H1 (cell line): ENCODE data around the gene EXD3. TPM values are rescaled to one million over a fixed set of nuclear protein-coding genes. Genes with fewer than 3 reads are reported as not detected.

Source experiments
- TEAD4 ChIP-seq: IDR thresholded peaks from 2 replicates; pipeline ENCODE4 v1.6.1; 2012; ENCODE audit warnings: low read depth, low read length, inconsistent platforms, mixed read lengths
- polyA plus RNA-seq, 7 experiments: library from polyadenylated mRNA; depleted of rRNA in 3 of 7; stranded (reverse) in 5 of 7; unstranded in 2 of 7; fragments of >200 nt in 5 of 7; fragments of 200-250 nt in 2 of 7; gene quantifications; 1 replicate in 5 of 7; 2 replicates in 1 of 7; 4 replicates in 1 of 7; pipeline versions ENCODE4 v1.2.1 to v1.2.3, GENCODE V29; 2011 to 2013; ENCODE audit warnings: missing spikeins in 2 of 7, mixed read lengths in 2 of 7
- total RNA-seq: library from RNA; stranded (reverse); fragmentation: NEBNext Ultra II Directional; extraction: Animal tissue kit (Norgen Biotek cat#: 25700); gene quantifications from 2 replicates; pipeline ENCODE4 v1.2.1, GENCODE V29; 2021

EXD3 gene
- total and polyA plus RNA-seq, 2 of the 8 experiments (the other 6 are each of a cell fraction or from before 2014, with no cell fraction given) = 7.2 to 9.4 TPM

DNA sequence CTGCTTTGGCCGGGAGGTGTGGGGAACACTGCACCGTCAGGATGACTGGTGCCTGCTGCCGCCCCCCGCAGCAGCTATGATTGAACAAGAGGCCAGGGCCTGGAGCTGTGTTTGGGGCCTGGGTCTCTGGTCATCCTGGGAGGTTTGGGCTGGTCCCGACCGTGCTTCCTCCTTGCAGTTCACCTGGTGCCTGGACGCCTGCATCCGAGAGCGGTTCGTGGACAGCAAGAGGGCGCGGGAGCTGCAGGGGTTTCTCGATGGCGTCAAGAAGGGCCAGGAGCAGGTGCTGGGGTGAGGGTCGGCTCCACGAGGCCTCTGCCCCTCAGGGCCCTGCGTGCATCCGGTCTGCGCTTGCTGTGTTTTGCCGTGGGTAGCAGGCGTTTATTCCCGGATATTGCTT, 158.9 kb downstream of the EXD3 start (continued):
- TF ChIP-seq TEAD4 = no peak
